Measurements from ENCODE around the gene SERTAD4. TPM values are rescaled to one million over a fixed set of nuclear protein-coding genes. Genes with fewer than 3 reads are reported as not detected.

Gene SERTAD4
- total RNA-seq, 1 donor from 2014 or later = 3.4 TPM

DNA sequence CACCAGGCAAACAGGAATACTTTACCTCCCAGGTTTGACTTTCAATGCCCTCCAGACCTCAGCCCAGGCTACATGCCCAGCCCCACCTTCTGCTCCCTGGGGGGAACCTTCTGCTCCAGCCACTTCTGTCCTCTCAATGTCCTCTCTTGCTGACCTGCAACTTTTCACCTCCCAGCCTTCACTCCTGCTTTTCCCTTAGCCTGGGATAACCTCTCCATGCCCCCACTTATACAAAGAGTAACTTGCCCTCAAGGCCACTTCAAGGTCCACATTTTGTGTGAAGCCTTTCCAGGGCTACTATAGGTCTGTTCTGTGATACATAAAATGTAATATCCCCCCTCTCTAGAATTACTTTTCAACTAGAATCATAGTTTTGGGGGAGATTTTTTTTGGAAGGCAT, 21.7 kb downstream of the SERTAD4 start:
- TF ChIP-seq, protein P1, sequence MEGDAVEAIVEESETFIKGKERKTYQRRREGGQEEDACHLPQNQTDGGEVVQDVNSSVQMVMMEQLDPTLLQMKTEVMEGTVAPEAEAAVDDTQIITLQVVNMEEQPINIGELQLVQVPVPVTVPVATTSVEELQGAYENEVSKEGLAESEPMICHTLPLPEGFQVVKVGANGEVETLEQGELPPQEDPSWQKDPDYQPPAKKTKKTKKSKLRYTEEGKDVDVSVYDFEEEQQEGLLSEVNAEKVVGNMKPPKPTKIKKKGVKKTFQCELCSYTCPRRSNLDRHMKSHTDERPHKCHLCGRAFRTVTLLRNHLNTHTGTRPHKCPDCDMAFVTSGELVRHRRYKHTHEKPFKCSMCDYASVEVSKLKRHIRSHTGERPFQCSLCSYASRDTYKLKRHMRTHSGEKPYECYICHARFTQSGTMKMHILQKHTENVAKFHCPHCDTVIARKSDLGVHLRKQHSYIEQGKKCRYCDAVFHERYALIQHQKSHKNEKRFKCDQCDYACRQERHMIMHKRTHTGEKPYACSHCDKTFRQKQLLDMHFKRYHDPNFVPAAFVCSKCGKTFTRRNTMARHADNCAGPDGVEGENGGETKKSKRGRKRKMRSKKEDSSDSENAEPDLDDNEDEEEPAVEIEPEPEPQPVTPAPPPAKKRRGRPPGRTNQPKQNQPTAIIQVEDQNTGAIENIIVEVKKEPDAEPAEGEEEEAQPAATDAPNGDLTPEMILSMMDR (IDR thresholded peaks at IDR 0.05) = no peak
- no peaks in the 10 kb centered on the region for H3K36me3 ChIP-seq
- peaks cover 15% of the 10 kb centered on the region for H3K27me3 ChIP-seq
- intact Hi-C loops (cut with DNase I) = no loop called here
- H3K4me3 ChIP-seq = no peak overlapping the region
- H3K27ac ChIP-seq = no peak overlapping the region
- ATAC-seq = no peak
- no peaks in the 10 kb centered on the region for H3K9me3 ChIP-seq
- DNase-seq = no peak
- peaks cover 14% of the 10 kb centered on the region for H3K4me1 ChIP-seq

DNA sequence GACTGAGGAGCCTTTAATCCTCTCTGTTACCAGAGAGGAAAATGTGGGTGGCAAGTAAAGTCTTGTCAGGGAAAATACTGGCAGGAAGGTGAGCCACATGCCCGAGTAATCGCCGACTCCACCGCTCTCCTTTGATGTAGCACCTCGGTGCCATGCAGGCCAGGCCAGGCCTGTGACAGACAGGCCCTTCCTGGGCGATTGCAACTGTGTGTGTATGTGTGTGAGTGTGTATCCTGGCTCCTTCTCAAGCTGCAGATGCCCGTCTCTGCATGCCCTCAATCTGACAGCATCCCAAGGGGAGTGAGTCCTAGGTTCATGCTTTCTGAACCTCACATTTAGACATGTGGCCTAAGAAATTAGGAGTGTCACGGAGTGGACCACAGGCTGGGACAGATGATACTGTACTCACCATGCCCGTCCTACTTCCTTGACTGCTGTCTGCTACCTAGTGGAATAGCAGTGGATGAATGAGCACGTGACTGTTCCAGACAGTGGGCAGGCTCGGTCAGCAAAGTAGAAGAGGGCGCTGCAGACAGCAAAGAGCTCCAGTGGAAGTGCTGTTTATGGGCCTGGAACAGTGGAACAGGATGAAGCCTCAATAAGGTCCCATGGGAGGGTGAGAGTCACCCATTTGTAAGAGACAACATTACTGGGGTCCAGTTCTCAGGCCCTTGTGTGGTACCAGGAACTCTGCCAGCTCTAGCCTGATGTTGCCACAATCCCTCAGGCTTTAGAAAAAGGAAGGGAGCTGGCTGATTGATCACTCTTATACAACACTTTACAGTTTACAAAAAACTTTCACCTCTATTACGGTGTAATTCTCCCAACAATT, 25.3 kb downstream of the SERTAD4 start:
- Histone ChIP-seq H3K27me3 (peaks cover 8% of the 10 kb centered on the region), H3K36me3 (no peaks in the 10 kb centered on the region), H3K4me1 (no peaks in the 10 kb centered on the region), H3K27ac (no peak overlapping the region), H3K4me3 (no peak overlapping the region), H3K9me3 (no peaks in the 10 kb centered on the region)
- ATAC-seq = no peak
- TF ChIP-seq, protein P1 (IDR thresholded peaks at IDR 0.05) = no peak
- intact Hi-C loops (cut with DNase I) = no loop called here
- no peak for DNase-seq

DNA sequence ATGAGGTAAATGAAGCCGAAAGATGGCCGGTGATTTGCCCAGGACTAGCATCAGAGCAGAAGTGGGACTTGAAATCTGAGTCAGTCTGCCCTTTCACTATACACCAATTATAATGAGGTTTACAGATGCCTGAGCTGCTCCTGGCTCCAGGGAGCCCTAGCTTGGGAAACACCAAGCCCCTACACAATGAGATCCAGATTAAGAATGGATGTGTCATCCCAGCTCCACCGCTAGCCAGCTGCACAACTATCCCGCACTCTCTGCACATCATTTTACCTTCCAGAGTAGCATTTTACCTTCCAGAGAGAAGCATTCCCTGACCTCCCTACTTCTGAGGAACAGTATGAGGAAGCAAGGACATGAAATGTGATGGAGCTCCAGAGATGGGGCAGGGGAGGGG, 27.0 kb downstream of the SERTAD4 start:
- ATAC-seq (no peak), DNase-seq (no peak)
- H3K9me3 ChIP-seq = no peaks in the 10 kb centered on the region
- no peaks in the 10 kb centered on the region for H3K36me3 ChIP-seq
- TF ChIP-seq, protein P1 (IDR thresholded peaks at IDR 0.05) = no peak
- H3K4me1 ChIP-seq = no peaks in the 10 kb centered on the region
- H3K4me3 ChIP-seq = no peak overlapping the region
- intact Hi-C loops (cut with DNase I) = no loop called here
- no peak overlapping the region for H3K27ac ChIP-seq
- H3K27me3 ChIP-seq = no peaks in the 10 kb centered on the region

DNA sequence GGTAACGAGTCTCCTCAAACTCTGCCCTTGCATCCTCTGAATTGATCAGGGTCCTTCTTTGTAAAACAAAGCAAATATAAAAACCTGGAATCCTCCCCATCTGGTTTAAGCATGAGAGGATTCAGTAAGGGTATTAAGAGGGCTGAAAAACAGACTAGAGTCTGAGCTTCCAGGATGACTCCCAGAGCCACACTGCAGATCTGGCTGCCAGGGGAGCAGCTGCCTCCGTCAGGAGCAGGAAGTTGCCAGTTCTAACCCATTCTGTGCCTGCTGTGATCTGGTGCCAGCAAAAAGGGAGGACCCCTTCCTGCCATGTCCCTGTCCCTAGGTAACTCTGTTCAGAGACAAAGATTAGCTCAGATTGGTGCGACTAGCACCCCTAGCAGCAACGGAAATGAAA, 27.5 kb downstream of the SERTAD4 start:
- no peaks in the 10 kb centered on the region for H3K27me3 ChIP-seq
- no peak overlapping the region for H3K4me3 ChIP-seq
- ATAC-seq = no peak
- no peaks in the 10 kb centered on the region for H3K36me3 ChIP-seq
- DNase-seq = no peak
- H3K4me1 ChIP-seq = no peaks in the 10 kb centered on the region
- TF ChIP-seq, protein P1 (IDR thresholded peaks at IDR 0.05) = no peak
- intact Hi-C loops (cut with DNase I) = no loop called here
- H3K9me3 ChIP-seq = no peaks in the 10 kb centered on the region
- H3K27ac ChIP-seq = no peak overlapping the region

DNA sequence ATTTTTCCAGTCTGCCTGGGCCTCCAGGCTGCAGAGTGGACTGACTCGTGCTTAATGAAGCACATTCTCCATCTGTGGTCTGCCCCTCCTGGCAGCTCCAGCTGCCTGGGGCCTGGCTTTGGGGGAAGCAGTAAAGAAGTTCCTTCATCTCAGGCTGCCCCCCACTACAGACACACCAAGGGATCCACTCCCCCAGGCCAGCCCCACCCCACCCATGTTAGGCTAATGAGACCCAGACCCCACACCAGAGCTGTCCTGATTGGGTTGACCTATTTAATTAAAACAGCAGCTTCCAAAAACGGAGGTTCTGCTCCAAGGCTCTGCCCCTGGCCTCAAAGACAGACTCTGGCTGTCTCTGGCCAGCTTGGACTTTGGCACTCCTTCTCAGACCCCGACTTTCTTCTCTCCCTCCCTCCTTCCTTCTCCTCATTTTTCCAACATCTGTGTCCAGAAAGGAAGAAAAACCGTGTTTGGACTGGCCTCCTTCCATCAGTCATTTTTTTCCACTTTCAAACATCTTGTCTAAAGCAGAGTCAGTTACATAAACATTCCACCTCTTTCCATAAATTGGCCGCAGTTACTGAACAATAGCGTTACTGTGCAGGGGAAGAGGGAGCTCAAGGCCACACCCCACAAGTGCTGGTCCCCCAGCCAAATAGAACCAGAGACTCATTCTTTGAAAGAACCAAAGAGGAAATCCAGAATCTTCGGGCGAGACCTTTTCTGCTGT, 29.7 kb downstream of the SERTAD4 start:
- H3K27me3 ChIP-seq = no peaks in the 10 kb centered on the region
- H3K9me3 ChIP-seq = no peaks in the 10 kb centered on the region
- no peaks in the 10 kb centered on the region for H3K4me1 ChIP-seq
- DNase-seq (no peak), ATAC-seq (no peak)
- H3K4me3 ChIP-seq = no peak overlapping the region
- TF ChIP-seq, protein P1 (IDR thresholded peaks at IDR 0.05) = no peak
- H3K36me3 ChIP-seq = no peaks in the 10 kb centered on the region
- intact Hi-C loops (cut with DNase I) = no loop called here
- no peak overlapping the region for H3K27ac ChIP-seq
